Neural cell (in vitro differentiated cells): ENCODE results near the gene RPL41. TPM values are rescaled to one million over a fixed set of nuclear protein-coding genes. Genes with fewer than 3 reads are reported as not detected.

ENCODE experiments used
- H2AFZ ChIP-seq: fragments of 200-600, 300-800 bp; sonication (generic), shearing (Covaris generic); 2 replicates; pipeline ENCODE4 v1.6.0; 2014; ENCODE audit warnings: low read depth, mild to moderate bottlenecking, antibody characterized with exemption, low read length, moderate library complexity
- H3F3A ChIP-seq: fragments of 200-600 bp; shearing (Covaris generic); 2 replicates; pipeline ENCODE4 v1.6.1; 2016; ENCODE audit warnings: mild to moderate bottlenecking, moderate library complexity, mixed read lengths, antibody characterized with exemption, low read length; ENCODE audit not compliant: insufficient read depth, poor library complexity, severe bottlenecking
- H3K27ac ChIP-seq: fragments of 200-600, 300-800 bp; sonication (generic), shearing (Covaris generic); 2 replicates; pipeline ENCODE4 v1.5.1; 2014; ENCODE audit warnings: mild to moderate bottlenecking, low read length, moderate library complexity
- H3K27me3 ChIP-seq: fragments of 300-800, 200-600 bp; sonication (generic), shearing (Covaris generic); 2 replicates; pipeline ENCODE4 v1.6.0; 2014; ENCODE audit warnings: mild to moderate bottlenecking, low read depth, low read length, moderate library complexity; ENCODE audit not compliant: insufficient read depth
- H3K36me3 ChIP-seq: fragments of 300-800, 200-600 bp; sonication (generic), shearing (Covaris generic); 2 replicates; pipeline ENCODE4 v1.5.1; 2014; ENCODE audit warnings: mild to moderate bottlenecking, antibody characterized with exemption, low read length, moderate library complexity; ENCODE audit not compliant: insufficient read depth
- H3K4me2 ChIP-seq: fragments of 300-800, 200-600 bp; sonication (generic), shearing (Covaris generic); 2 replicates; pipeline ENCODE4 v1.6.0; 2014; ENCODE audit warnings: mild to moderate bottlenecking, low read length
- H3K4me3 ChIP-seq: fragments of 300-800, 200-600 bp; sonication (generic), shearing (Covaris generic); 2 replicates; pipeline ENCODE4 v1.5.1; 2014; ENCODE audit warnings: mild to moderate bottlenecking, low read length, moderate library complexity
- H3K79me2 ChIP-seq: fragments of 200-600 bp; shearing (Covaris generic); replicated peaks from 2 replicates; pipeline ENCODE4 v1.6.0; 2014; ENCODE audit warnings: mild to moderate bottlenecking, low read length, moderate library complexity; ENCODE audit not compliant: insufficient read depth
- H3K9ac ChIP-seq: fragments of 300-800, 200-600 bp; sonication (generic), shearing (Covaris generic); 2 replicates; pipeline ENCODE4 v1.6.1; 2016; ENCODE audit warnings: mild to moderate bottlenecking, low read length, mixed read lengths
- H3K9me2 ChIP-seq: fragments of 200-600 bp; shearing (Covaris generic); 2 replicates; pipeline ENCODE4 v1.6.1; 2016; ENCODE audit warnings: mild to moderate bottlenecking, low read length, mixed read lengths; ENCODE audit not compliant: insufficient read depth
- H3K9me3 ChIP-seq: fragments of 200-600, 300-800 bp; sonication (generic), shearing (Covaris generic); 2 replicates; pipeline ENCODE4 v1.6.1; 2016; ENCODE audit warnings: mild to moderate bottlenecking, mixed run types, low read length, moderate library complexity, mixed read lengths
- H4K20me1 ChIP-seq: fragments of 200-600 bp; shearing (Covaris generic); 2 replicates; pipeline ENCODE4 v1.6.1; 2016; ENCODE audit warnings: mild to moderate bottlenecking, mixed run types; ENCODE audit not compliant: insufficient read depth
- CTCF ChIP-seq: fragments of 450-650 bp; IDR thresholded peaks from 2 replicates; pipeline ENCODE4 v1.5.1; 2014; ENCODE audit warnings: antibody characterized with exemption, mild to moderate bottlenecking, moderate library complexity; ENCODE audit not compliant: poor library complexity, severe bottlenecking
- EP300 ChIP-seq: fragments of 450-650 bp; conservative IDR thresholded peaks from 2 replicates; pipeline ENCODE4 v1.6.1; 2014; ENCODE audit warnings: antibody characterized with exemption, mild to moderate bottlenecking, moderate library complexity; ENCODE audit not compliant: poor library complexity, severe bottlenecking
- EZH2 ChIP-seq: fragments of 200-600, 300-800 bp; shearing (Covaris generic), sonication (generic); IDR thresholded peaks from 2 replicates; pipeline ENCODE4 v1.6.1; 2014; ENCODE audit warnings: antibody characterized with exemption, low read length, borderline replicate concordance, mild to moderate bottlenecking; ENCODE audit not compliant: insufficient read depth, poor library complexity, severe bottlenecking
- MXI1 ChIP-seq: fragments of 450-650 bp; conservative IDR thresholded peaks from 2 replicates; pipeline ENCODE4 v1.6.1; 2014; ENCODE audit warnings: antibody characterized with exemption, mild to moderate bottlenecking; ENCODE audit not compliant: poor library complexity, severe bottlenecking
- POLR2AphosphoS5 ChIP-seq: IDR thresholded peaks from 2 replicates; pipeline ENCODE4 v1.6.1; 2012
- RAD21 ChIP-seq: fragments of 450-650 bp; conservative IDR thresholded peaks from 2 replicates; pipeline ENCODE4 v1.6.1; 2014; ENCODE audit warnings: antibody characterized with exemption, mild to moderate bottlenecking, moderate library complexity
- REST ChIP-seq: IDR thresholded peaks from 2 replicates; pipeline ENCODE4 v1.6.1; 2012; ENCODE audit warnings: borderline replicate concordance
- SMC3 ChIP-seq: fragments of 450-650 bp; conservative IDR thresholded peaks from 2 replicates; pipeline ENCODE4 v1.6.1; 2014; ENCODE audit warnings: antibody characterized with exemption, mild to moderate bottlenecking, moderate library complexity; ENCODE audit not compliant: poor library complexity
- TAF1 ChIP-seq: IDR thresholded peaks from 2 replicates; pipeline ENCODE4 v1.6.1; 2012; ENCODE audit warnings: low read depth
- polyA plus RNA-seq: library from polyadenylated mRNA; depleted of rRNA; stranded (reverse); fragments of >200 nt; gene quantifications from 2 replicates; pipeline ENCODE4 v1.2.3, GENCODE V29; 2014

Gene RPL41
- polyA plus RNA-seq, 1 donor from 2014 or later = 2,186 TPM

GRCh38 chr12:56121204-56121870, 4.9 kb downstream of the RPL41 start:
- H3F3A ChIP-seq = peaks cover 6% of the 10 kb centered on the region
- H3K9me3 ChIP-seq = no peaks in the 10 kb centered on the region
- no peak overlapping the region for H3K9ac ChIP-seq
- no peak overlapping the region for H3K27ac ChIP-seq
- H3K4me3 ChIP-seq = no peak overlapping the region
- H3K79me2 ChIP-seq = peaks cover 28% of the 10 kb centered on the region
- no peaks in the 10 kb centered on the region for H4K20me1 ChIP-seq
- H3K27me3 ChIP-seq = no peaks in the 10 kb centered on the region
- no peak overlapping the region for H2AFZ ChIP-seq
- H3K36me3 ChIP-seq = no peaks in the 10 kb centered on the region
- no peaks in the 10 kb centered on the region for H3K9me2 ChIP-seq
- TF ChIP-seq MXI1 (no peak), SMC3 (no peak), REST (no peak), POLR2AphosphoS5 (no peak), EZH2 (no peak), TAF1 (no peak), EP300 (no peak), RAD21 (no peak), CTCF (no peak)
- H3K4me2 ChIP-seq = no peak overlapping the region

GRCh38 chr12:56122637-56123036, 6.2 kb downstream of the RPL41 start:
- no peak overlapping the region for H3K9ac ChIP-seq
- H3K79me2 ChIP-seq = peaks cover 20% of the 10 kb centered on the region
- no peaks in the 10 kb centered on the region for H3K27me3 ChIP-seq
- no peak overlapping the region for H3K4me3 ChIP-seq
- H3K9me2 ChIP-seq = no peaks in the 10 kb centered on the region
- no peaks in the 10 kb centered on the region for H3K9me3 ChIP-seq
- H3K36me3 ChIP-seq = no peaks in the 10 kb centered on the region
- no peak overlapping the region for H2AFZ ChIP-seq
- H3F3A ChIP-seq = no peaks in the 10 kb centered on the region
- TF ChIP-seq TAF1 (no peak), CTCF (no peak), MXI1 (no peak), REST (no peak), RAD21 (no peak), EP300 (no peak), EZH2 (no peak), POLR2AphosphoS5 (no peak), SMC3 (no peak)
- H3K4me2 ChIP-seq = no peak overlapping the region
- H4K20me1 ChIP-seq = no peaks in the 10 kb centered on the region
- no peak overlapping the region for H3K27ac ChIP-seq
